ENCODE data around the gene LGALS9B. TPM values are rescaled to one million over a fixed set of nuclear protein-coding genes. Genes with fewer than 3 reads are reported as not detected.
"Not testable (repeated sequence)": the region's sequence is repeated elsewhere in the genome, so short reads cannot be mapped to it uniquely, and the experiment has no call there.

Gene LGALS9B
- total and polyA plus RNA-seq, 2 of the 13 experiments (the other 11 are each of a cell fraction or from before 2014, with no cell fraction given), result not detected

DNA sequence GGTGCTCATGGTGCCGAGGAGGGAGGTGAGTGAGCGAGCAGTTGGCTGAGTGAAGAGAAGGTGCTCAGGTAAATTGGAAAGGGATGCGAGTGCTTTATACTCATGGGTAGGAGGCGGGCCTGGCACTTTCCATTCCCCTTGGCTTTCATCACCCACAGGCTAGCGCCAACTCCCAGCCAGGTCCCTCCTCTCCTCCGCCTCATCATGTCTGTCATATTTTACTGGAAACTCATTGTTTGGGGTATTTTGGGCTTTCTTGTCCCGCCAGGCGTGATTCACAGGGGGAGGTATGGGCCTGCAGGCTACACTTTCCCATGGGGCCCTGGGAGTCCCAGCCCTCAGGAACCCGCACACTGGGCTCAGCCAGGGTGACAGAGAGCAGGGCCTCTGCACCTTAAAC is 26.8 kb upstream of the LGALS9B start:
- CTCF ChIA-PET (ENCODE audit: low intra/inter-chr PET ratio, low total read pairs); BruUV-seq (replicated peaks); H3K4me3 ChIP-seq (replicated peaks in 1 of 3; ENCODE audit: insufficient read depth in 1 of 3, low read depth in 2 of 3, low read length in 3 of 3); H3K36me3 ChIP-seq (replicated peaks in 1 of 2; ENCODE audit: control insufficient read depth in 1 of 2, insufficient read depth in 2 of 2, low read length in 2 of 2); H3K4me2 ChIP-seq (ENCODE audit: low read depth, low read length); FAIRE-seq; H3K4me1 ChIP-seq (ENCODE audit: insufficient read depth, low read length); DNase-seq (ENCODE audit: low spot score); in situ Hi-C loops (cut with HindIII; ENCODE audit: extremely low pct_ligation_motif_present, low pct_unique_long_range_greater_than_20kb); H3K27me3 ChIP-seq (ENCODE audit: control insufficient read depth in 1 of 2, insufficient read depth in 2 of 2, low read length in 2 of 2); intact Hi-C loops (cut with micrococcal nuclease; ENCODE audit: unreplicated experiment); H3K79me2 ChIP-seq (ENCODE audit: insufficient read depth, low read length); H2AFZ ChIP-seq (ENCODE audit: low read length); H4K20me1 ChIP-seq (ENCODE audit: insufficient read depth, low read length); H3K9ac ChIP-seq (ENCODE audit: insufficient read depth, low read depth, low read length); POLR2A ChIA-PET; H3K9me3 ChIP-seq (ENCODE audit: low read length); ATAC-seq; H3K27ac ChIP-seq (ENCODE audit: extremely low read length, insufficient read depth, low read length): not testable (repeated sequence)
- 40% methylated on average over 2 of the region's 9 CpGs for WGBS (ENCODE audit: low lambda C conversion rate)

DNA sequence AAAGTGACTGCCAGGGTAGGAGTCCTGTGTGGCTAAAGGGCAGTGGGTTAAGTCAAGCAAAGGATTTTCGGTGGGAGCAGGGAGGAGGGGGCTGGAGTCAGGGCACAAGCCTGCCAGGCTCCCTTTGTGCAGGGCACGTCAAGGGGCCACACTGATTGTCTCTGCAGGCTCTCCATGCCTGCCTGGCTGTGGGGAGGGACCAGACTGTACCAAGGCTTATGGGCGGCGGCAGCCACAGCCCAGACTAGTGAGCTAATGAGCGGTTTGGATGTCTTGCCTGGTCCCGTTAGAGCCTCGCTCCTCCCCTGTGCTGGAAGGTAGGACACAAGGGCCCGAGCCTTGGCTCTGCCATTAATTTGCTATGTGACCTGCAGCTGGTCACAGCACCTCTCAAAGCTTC is 25.6 kb upstream of the LGALS9B start:
- in situ Hi-C loops (cut with HindIII; ENCODE audit: extremely low pct_ligation_motif_present, low pct_unique_long_range_greater_than_20kb); POLR2A ChIA-PET; H3K9ac ChIP-seq (ENCODE audit: insufficient read depth, low read depth, low read length); H3K79me2 ChIP-seq (ENCODE audit: insufficient read depth, low read length); CTCF ChIA-PET (ENCODE audit: low intra/inter-chr PET ratio, low total read pairs); H3K27me3 ChIP-seq (ENCODE audit: control insufficient read depth in 1 of 2, insufficient read depth in 2 of 2, low read length in 2 of 2); H3K36me3 ChIP-seq (replicated peaks in 1 of 2; ENCODE audit: control insufficient read depth in 1 of 2, insufficient read depth in 2 of 2, low read length in 2 of 2); H4K20me1 ChIP-seq (ENCODE audit: insufficient read depth, low read length); H3K9me3 ChIP-seq (ENCODE audit: low read length); BruUV-seq (replicated peaks); H2AFZ ChIP-seq (ENCODE audit: low read length); intact Hi-C loops (cut with micrococcal nuclease; ENCODE audit: unreplicated experiment); H3K4me3 ChIP-seq (replicated peaks in 1 of 3; ENCODE audit: insufficient read depth in 1 of 3, low read depth in 2 of 3, low read length in 3 of 3); DNase-seq (ENCODE audit: low spot score); FAIRE-seq; H3K4me2 ChIP-seq (ENCODE audit: low read depth, low read length); ATAC-seq; H3K27ac ChIP-seq (ENCODE audit: extremely low read length, insufficient read depth, low read length); H3K4me1 ChIP-seq (ENCODE audit: insufficient read depth, low read length): not testable (repeated sequence)
- 4% methylated on average over 4 of the region's 8 CpGs for WGBS (ENCODE audit: low lambda C conversion rate)

DNA sequence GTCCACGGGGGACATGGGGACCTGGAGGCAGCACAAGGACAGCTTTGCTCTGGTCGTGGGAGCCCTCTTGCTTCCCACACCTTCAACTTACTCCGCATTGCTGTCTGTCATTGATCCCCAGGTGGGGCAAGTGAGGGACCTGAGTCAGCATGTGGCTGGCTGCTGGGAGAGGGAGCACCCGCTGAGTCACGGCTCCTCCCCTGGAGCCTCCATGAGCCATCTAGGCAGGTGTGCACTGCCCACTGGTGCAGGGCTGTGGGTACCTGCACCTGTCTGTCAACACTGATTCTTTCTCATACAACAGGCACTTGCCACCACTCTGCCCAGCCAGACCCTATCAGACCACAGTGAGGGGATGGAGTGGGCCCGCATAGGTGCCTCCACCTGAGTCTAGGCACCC is 24.8 kb upstream of the LGALS9B start:
- intact Hi-C loops (cut with micrococcal nuclease; ENCODE audit: unreplicated experiment); H3K79me2 ChIP-seq (ENCODE audit: insufficient read depth, low read length); H3K9me3 ChIP-seq (ENCODE audit: low read length); H4K20me1 ChIP-seq (ENCODE audit: insufficient read depth, low read length); H3K4me1 ChIP-seq (ENCODE audit: insufficient read depth, low read length); BruUV-seq (replicated peaks); ATAC-seq; H2AFZ ChIP-seq (ENCODE audit: low read length); H3K27me3 ChIP-seq (ENCODE audit: control insufficient read depth in 1 of 2, insufficient read depth in 2 of 2, low read length in 2 of 2); H3K4me2 ChIP-seq (ENCODE audit: low read depth, low read length); H3K9ac ChIP-seq (ENCODE audit: insufficient read depth, low read depth, low read length); in situ Hi-C loops (cut with HindIII; ENCODE audit: extremely low pct_ligation_motif_present, low pct_unique_long_range_greater_than_20kb); CTCF ChIA-PET (ENCODE audit: low intra/inter-chr PET ratio, low total read pairs); DNase-seq (ENCODE audit: low spot score); POLR2A ChIA-PET; H3K4me3 ChIP-seq (replicated peaks in 1 of 3; ENCODE audit: insufficient read depth in 1 of 3, low read depth in 2 of 3, low read length in 3 of 3); H3K27ac ChIP-seq (ENCODE audit: extremely low read length, insufficient read depth, low read length); FAIRE-seq; H3K36me3 ChIP-seq (replicated peaks in 1 of 2; ENCODE audit: control insufficient read depth in 1 of 2, insufficient read depth in 2 of 2, low read length in 2 of 2): not testable (repeated sequence)
- no CpG with 5 or more reads among the region's 6 CpGs for WGBS (ENCODE audit: low lambda C conversion rate)

DNA sequence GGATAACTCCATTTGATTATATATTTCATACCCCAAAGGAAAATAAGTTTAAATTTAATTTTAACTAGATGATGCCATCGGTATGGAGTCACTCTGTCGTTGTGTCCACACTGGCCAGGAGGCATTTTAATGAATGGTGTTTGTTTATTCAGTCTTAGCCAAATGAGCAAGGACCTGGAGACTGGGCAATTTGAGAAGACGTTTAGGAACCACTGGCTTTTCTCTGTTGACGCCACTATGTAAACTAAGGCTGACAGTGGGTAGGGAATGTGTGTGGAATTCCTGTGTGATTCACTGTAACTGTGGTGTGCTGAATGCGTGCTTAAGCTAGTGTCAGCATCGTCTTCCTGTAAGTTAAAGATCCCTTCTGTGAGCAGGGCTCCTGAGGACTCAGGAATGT is 17.6 kb upstream of the LGALS9B start:
- in situ Hi-C loops (cut with HindIII; ENCODE audit: extremely low pct_ligation_motif_present, low pct_unique_long_range_greater_than_20kb), result not testable (repeated sequence)

More for the DNA sequence above, 17.6 kb upstream of the LGALS9B start:
- CTCF ChIA-PET (ENCODE audit: low intra/inter-chr PET ratio, low total read pairs); H3K4me1 ChIP-seq (ENCODE audit: insufficient read depth, low read length); H3K27me3 ChIP-seq (ENCODE audit: control insufficient read depth in 1 of 2, insufficient read depth in 2 of 2, low read length in 2 of 2); FAIRE-seq; BruUV-seq (replicated peaks); H3K27ac ChIP-seq (ENCODE audit: extremely low read length, insufficient read depth, low read length); H3K36me3 ChIP-seq (replicated peaks in 1 of 2; ENCODE audit: control insufficient read depth in 1 of 2, insufficient read depth in 2 of 2, low read length in 2 of 2); H3K79me2 ChIP-seq (ENCODE audit: insufficient read depth, low read length); H3K9ac ChIP-seq (ENCODE audit: insufficient read depth, low read depth, low read length); H4K20me1 ChIP-seq (ENCODE audit: insufficient read depth, low read length); intact Hi-C loops (cut with micrococcal nuclease; ENCODE audit: unreplicated experiment); ATAC-seq; H3K9me3 ChIP-seq (ENCODE audit: low read length); POLR2A ChIA-PET; DNase-seq (ENCODE audit: low spot score); H3K4me2 ChIP-seq (ENCODE audit: low read depth, low read length); H3K4me3 ChIP-seq (replicated peaks in 1 of 3; ENCODE audit: insufficient read depth in 1 of 3, low read depth in 2 of 3, low read length in 3 of 3); H2AFZ ChIP-seq (ENCODE audit: low read length): not testable (repeated sequence)
- WGBS (ENCODE audit: low lambda C conversion rate), result 0% methylated on average over 4 of the region's 6 CpGs
